A673 (cell line): Measurements from ENCODE around the gene SCGB1D2. TPM values are rescaled to one million over a fixed set of nuclear protein-coding genes. Genes with fewer than 3 reads are reported as not detected.

Experiments used
- BruUV-seq: library from RNA; stranded (reverse); fragments of 400-500 nt; replicated peaks from 2 replicates; lab custom pipeline; 2021; lab: Mats Ljungman, UMichigan
- CTCF ChIA-PET: fragments of 300-600 bp; sonication (Branson Sonifier 250); formaldehyde crosslinking; loops from one replicate; lab custom pipeline; 2022; ENCODE audit warnings: antibody characterized with exemption; lab: Charles Lee
- POLR2A ChIA-PET: fragments of 300-600 bp; sonication (Branson Sonifier 250); formaldehyde crosslinking; loops from one replicate; lab custom pipeline; 2022; ENCODE audit warnings: antibody characterized with exemption; ENCODE audit not compliant: low non-redundant PET; lab: Charles Lee
- DNase-seq: peaks from one replicate; pipeline ENCODE4 v3.0.0-alpha.2; 2015; ENCODE audit warnings: low spot score
- H3K27ac ChIP-seq: fragments of 200-600 bp; sonication (generic); 2 replicates; pipeline ENCODE4 v1.5.1; 2016; ENCODE audit warnings: mixed run types, low read depth, mild to moderate bottlenecking, mixed read lengths, antibody characterized with exemption, low read length; ENCODE audit not compliant: poor library complexity, severe bottlenecking
- H3K27me3 ChIP-seq: fragments of 200-600 bp; sonication (generic); replicated peaks from 2 replicates; pipeline ENCODE4 v1.6.1; 2017; ENCODE audit warnings: mixed run types, low read depth, mild to moderate bottlenecking, mixed read lengths, antibody characterized with exemption, low read length; ENCODE audit not compliant: insufficient read depth, poor library complexity
- H3K36me3 ChIP-seq: fragments of 200-600 bp; sonication (generic); 2 replicates; pipeline ENCODE4 v1.6.1; 2016; ENCODE audit warnings: mixed run types, mild to moderate bottlenecking, mixed read lengths, antibody characterized with exemption, low read length; ENCODE audit not compliant: insufficient read depth, poor library complexity, severe bottlenecking
- H3K4me1 ChIP-seq: fragments of 200-600 bp; sonication (generic); 2 replicates; pipeline ENCODE4 v1.6.1; 2017; ENCODE audit warnings: mixed run types, mild to moderate bottlenecking, mixed read lengths, antibody characterized with exemption, low read length; ENCODE audit not compliant: insufficient read depth, poor library complexity, severe bottlenecking
- H3K4me3 ChIP-seq: fragments of 200-600 bp; sonication (generic); 2 replicates; pipeline ENCODE4 v1.5.1; 2016; ENCODE audit warnings: low read depth, mixed run types, mild to moderate bottlenecking, mixed read lengths, low read length; ENCODE audit not compliant: poor library complexity, severe bottlenecking
- H3K9me3 ChIP-seq: fragments of 200-600 bp; sonication (generic); 2 replicates; pipeline ENCODE4 v1.6.1; 2016; ENCODE audit warnings: mixed run types, low read depth, mild to moderate bottlenecking, mixed read lengths, antibody characterized with exemption, low read length; ENCODE audit not compliant: poor library complexity, severe bottlenecking
- EZH2 ChIP-seq: fragments of 200-600 bp; sonication (generic); IDR thresholded peaks from 2 replicates; pipeline ENCODE4 v1.6.1; 2017; ENCODE audit warnings: borderline replicate concordance, low read depth, mild to moderate bottlenecking, mixed read lengths, antibody characterized with exemption, low read length; ENCODE audit not compliant: poor library complexity, severe bottlenecking
- intact Hi-C: fragments of 100-400 bp; cut with micrococcal nuclease; formaldehyde crosslinking; loops from one replicate; pipeline ENCODE4 v1.10.0; 2022; ENCODE audit not compliant: unreplicated experiment
- total RNA-seq: library from RNA; stranded (reverse); gene quantifications from 2 replicates; pipeline ENCODE4 v1.2.3, GENCODE V29; 2021
- TF ChIP-seq, protein P1 (sequence below): fragments of 300-800, 200-600 bp; sonication (generic); conservative IDR thresholded peaks from 2 replicates; pipeline ENCODE4 v1.5.1; 2017; ENCODE audit warnings: low read depth, mild to moderate bottlenecking, antibody characterized with exemption, low read length, moderate library complexity, mixed read lengths

The SCGB1D2 gene
- total RNA-seq, 1 experiment from 2014 or later = not detected

GRCh38 chr11:62251698-62252097 lies 9.7 kb downstream of the SCGB1D2 start:
- peaks cover 9% of the 10 kb centered on the region for H3K9me3 ChIP-seq
- no TSS peak for BruUV-seq
- no peaks in the 10 kb centered on the region for H3K4me1 ChIP-seq
- intact Hi-C loops = no loop called here
- TF ChIP-seq EZH2 = no peak
- TF ChIP-seq, protein P1, sequence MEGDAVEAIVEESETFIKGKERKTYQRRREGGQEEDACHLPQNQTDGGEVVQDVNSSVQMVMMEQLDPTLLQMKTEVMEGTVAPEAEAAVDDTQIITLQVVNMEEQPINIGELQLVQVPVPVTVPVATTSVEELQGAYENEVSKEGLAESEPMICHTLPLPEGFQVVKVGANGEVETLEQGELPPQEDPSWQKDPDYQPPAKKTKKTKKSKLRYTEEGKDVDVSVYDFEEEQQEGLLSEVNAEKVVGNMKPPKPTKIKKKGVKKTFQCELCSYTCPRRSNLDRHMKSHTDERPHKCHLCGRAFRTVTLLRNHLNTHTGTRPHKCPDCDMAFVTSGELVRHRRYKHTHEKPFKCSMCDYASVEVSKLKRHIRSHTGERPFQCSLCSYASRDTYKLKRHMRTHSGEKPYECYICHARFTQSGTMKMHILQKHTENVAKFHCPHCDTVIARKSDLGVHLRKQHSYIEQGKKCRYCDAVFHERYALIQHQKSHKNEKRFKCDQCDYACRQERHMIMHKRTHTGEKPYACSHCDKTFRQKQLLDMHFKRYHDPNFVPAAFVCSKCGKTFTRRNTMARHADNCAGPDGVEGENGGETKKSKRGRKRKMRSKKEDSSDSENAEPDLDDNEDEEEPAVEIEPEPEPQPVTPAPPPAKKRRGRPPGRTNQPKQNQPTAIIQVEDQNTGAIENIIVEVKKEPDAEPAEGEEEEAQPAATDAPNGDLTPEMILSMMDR = no peak
- no peak overlapping the region for H3K27ac ChIP-seq
- CTCF ChIA-PET = no interaction called here
- H3K27me3 ChIP-seq = peaks cover 6% of the 10 kb centered on the region
- no peak overlapping the region for H3K4me3 ChIP-seq
- POLR2A ChIA-PET = no interaction called here
- DNase-seq = no peak
- H3K36me3 ChIP-seq = no peaks in the 10 kb centered on the region

- POLR2A ChIA-PET = no interaction called here
- H3K27me3 ChIP-seq = peaks cover 18% of the 10 kb centered on the region
Observed at GRCh38 chr11:62253999-62254542, 12.0 kb downstream of the SCGB1D2 start.

GRCh38 chr11:62256281-62256680 lies 14.2 kb downstream of the SCGB1D2 start:
- intact Hi-C loops = no loop called here

More at GRCh38 chr11:62253999-62254542, 12.0 kb downstream of the SCGB1D2 start:
- Histone ChIP-seq H3K27ac (no peak overlapping the region), H3K4me3 (no peak overlapping the region), H3K36me3 (no peaks in the 10 kb centered on the region), H3K4me1 (no peaks in the 10 kb centered on the region), H3K9me3 (peaks cover 9% of the 10 kb centered on the region)
- DNase-seq = no peak
- BruUV-seq = no TSS peak
- CTCF ChIA-PET = no interaction called here
- TF ChIP-seq, protein P1 = no peak
- TF ChIP-seq EZH2 = no peak
- intact Hi-C loops = no loop called here

More at GRCh38 chr11:62256281-62256680, 14.2 kb downstream of the SCGB1D2 start:
- TF ChIP-seq, protein P1 = no peak
- TF ChIP-seq EZH2 = no peak
- DNase-seq = no peak
- Histone ChIP-seq H3K36me3 (no peaks in the 10 kb centered on the region), H3K27me3 (peaks cover 23% of the 10 kb centered on the region), H3K4me1 (no peaks in the 10 kb centered on the region), H3K9me3 (peaks cover 9% of the 10 kb centered on the region), H3K27ac (no peak overlapping the region), H3K4me3 (no peak overlapping the region)
- no TSS peak for BruUV-seq
- ChIA-PET CTCF (no interaction called here), POLR2A (no interaction called here)
